NB4 (cell line): ENCODE results near the gene FRMD6.

Source experiments
- DNase-seq: peaks from one replicate; pipeline ENCODE4 v3.0.0; 2010; ENCODE audit warnings: low read depth
- H3K4me3 ChIP-seq: one replicate; pipeline ENCODE4 v1.5.1; 2011; ENCODE audit warnings: mild to moderate bottlenecking, low read depth, low read length, moderate library complexity
- CTCF ChIP-seq: IDR thresholded peaks from one replicate; pipeline ENCODE4 v1.5.1; 2012; ENCODE audit warnings: low read depth, low read length
- MYC ChIP-seq: IDR thresholded peaks from 2 replicates; pipeline ENCODE4 v1.6.1; 2011; ENCODE audit warnings: low read depth, low read length
- POLR2A ChIP-seq: IDR thresholded peaks from 2 replicates; pipeline ENCODE4 v1.6.1; 2011; ENCODE audit warnings: mild to moderate bottlenecking; ENCODE audit not compliant: insufficient read length; ENCODE audit errors: extremely low read depth
- TF ChIP-seq, protein P1 (sequence below): IDR thresholded peaks from 2 replicates; pipeline ENCODE4 v1.6.1; 2011; ENCODE audit warnings: low read depth, low read length

FRMD6 gene

GRCh38 chr14:51657762-51658161, 6.1 kb downstream of the FRMD6 start:
- no peak overlapping the region for H3K4me3 ChIP-seq
- DNase-seq = no peak
- TF ChIP-seq POLR2A = no peak
- TF ChIP-seq, protein P1, sequence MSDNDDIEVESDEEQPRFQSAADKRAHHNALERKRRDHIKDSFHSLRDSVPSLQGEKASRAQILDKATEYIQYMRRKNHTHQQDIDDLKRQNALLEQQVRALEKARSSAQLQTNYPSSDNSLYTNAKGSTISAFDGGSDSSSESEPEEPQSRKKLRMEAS = no peak
- TF ChIP-seq CTCF = no peak
- TF ChIP-seq MYC = no peak

DNA sequence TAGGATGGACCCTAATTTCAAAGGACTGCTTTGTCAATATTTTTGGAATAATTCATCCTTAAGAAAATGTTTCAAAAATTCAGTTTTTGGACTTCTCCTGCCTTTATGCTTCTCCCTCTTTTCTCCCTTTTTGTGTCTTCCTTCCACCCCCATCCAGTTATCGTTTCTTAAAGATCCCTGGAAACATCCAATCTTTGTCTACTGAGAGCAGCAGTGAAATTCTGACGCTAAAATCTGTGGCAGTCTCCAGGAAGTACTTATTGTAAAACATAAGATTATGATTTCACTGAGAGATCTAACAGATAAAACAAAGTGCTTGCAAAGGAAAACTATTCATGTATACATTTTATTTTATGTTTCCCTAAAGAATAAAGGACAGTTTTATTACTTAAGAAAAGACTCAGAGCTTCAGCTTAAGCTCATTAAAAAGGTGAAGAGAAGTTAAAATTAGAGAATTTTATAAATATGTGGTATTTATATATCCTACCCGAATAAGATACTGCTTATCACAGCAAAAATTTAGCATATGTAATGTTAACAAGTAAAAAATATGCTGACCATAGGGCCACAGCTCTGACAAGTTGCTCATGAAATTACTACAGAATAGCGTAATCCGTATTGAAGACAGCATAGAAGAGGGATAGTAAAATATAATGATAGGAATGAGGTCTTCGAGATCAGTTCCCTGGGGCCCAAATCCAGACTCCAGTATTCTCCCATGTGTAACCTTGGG, 6.9 kb downstream of the FRMD6 start:
- H3K4me3 ChIP-seq = no peak overlapping the region
- TF ChIP-seq, protein P1 = no peak
- no peak for DNase-seq

DNA sequence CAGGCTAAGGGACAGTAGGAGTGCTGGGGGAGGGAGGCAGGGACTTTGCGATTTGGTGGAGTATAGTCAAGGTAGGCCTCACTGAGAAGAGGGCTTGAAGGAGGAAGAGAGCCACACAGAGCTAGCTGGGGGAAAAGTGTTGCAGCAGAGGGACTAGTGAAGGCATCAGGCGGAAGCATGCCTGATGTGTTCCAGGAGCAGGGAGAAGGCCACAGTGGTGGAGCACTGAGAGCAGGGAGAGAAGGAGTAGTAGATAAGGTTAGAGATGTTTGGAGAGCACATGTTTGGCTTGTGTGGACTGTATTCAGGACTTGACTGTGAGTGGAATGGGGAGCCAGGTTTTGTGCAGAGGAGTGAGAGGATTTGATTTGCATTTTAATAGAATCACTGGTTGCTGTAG, 9.0 kb downstream of the FRMD6 start:
- no peak overlapping the region for H3K4me3 ChIP-seq
- TF ChIP-seq, protein P1 = no peak
- DNase-seq = no peak

- no peak for DNase-seq
- TF ChIP-seq POLR2A (no peak), CTCF (no peak), MYC (no peak)
- TF ChIP-seq, protein P1 = no peak
- H3K4me3 ChIP-seq = no peak overlapping the region
Observed at GRCh38 chr14:51661504-51661903, 9.8 kb downstream of the FRMD6 start.

- TF ChIP-seq POLR2A (no peak), CTCF (no peak), MYC (no peak)
- TF ChIP-seq, protein P1 = no peak
- DNase-seq = no peak
Observed at GRCh38 chr14:51663783-51664326, 12.1 kb downstream of the FRMD6 start.

DNA sequence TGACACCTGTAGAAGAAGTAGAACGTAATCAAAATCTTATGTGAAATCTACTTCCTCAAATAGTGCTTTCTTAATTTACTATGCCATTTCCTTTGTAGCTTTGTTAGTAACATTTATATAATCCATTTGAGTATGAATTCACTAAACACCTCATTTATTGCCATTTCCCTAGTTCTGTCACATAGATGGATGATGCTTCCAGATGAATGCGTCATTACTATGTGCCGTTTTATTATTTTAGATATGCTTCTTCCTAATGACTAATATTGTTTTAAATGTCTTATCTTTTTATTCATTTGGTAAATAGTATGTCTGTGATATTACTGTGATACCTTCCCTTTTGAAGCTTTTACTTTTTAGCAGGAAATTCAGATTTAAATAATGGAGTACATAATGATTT, 14.4 kb downstream of the FRMD6 start:
- DNase-seq = no peak
- TF ChIP-seq CTCF (no peak), MYC (no peak), POLR2A (no peak)
- TF ChIP-seq, protein P1 = no peak
- no peak overlapping the region for H3K4me3 ChIP-seq

More at GRCh38 chr14:51663783-51664326, 12.1 kb downstream of the FRMD6 start:
- H3K4me3 ChIP-seq = no peak overlapping the region
